MCF 10A (cell line): ENCODE measurements around the gene FOXQ1. TPM values are rescaled to one million over a fixed set of nuclear protein-coding genes. Genes with fewer than 3 reads are reported as not detected.

ENCODE experiments used
- BruUV-seq: library from RNA; stranded (reverse); fragments of 400-500 nt; replicated peaks from 2 replicates; lab custom pipeline; 2021; lab: Mats Ljungman, UMichigan
- CTCF ChIA-PET: fragments of 300-600 bp; sonication (Branson Sonifier 250); formaldehyde crosslinking; extraction: SDS; loops from one replicate; lab custom pipeline; 2021; ENCODE audit warnings: antibody characterized with exemption, inconsistent platforms; lab: Yijun Ruan, JAX
- POLR2A ChIA-PET: fragments of 300-600, 350-650 bp; sonication (Branson Sonifier 250); formaldehyde crosslinking; extraction: SDS; loops from one replicate; lab custom pipeline; 2020; ENCODE audit warnings: antibody characterized with exemption, inconsistent platforms; lab: Yijun Ruan, JAX
- DNase-seq: peaks from one replicate; pipeline ENCODE4 v3.0.0-alpha.2; 2018; ENCODE audit not compliant: unreplicated experiment
- H3K27ac Mint-ChIP-seq: one replicate; pipeline ENCODE4 v1.8.0; 2022; ENCODE audit warnings: mild to moderate bottlenecking, low read depth, mixed read lengths; ENCODE audit not compliant: unreplicated experiment
- H3K27me3 Mint-ChIP-seq: one replicate; pipeline ENCODE4 v1.8.0; 2022; ENCODE audit warnings: mixed read lengths; ENCODE audit not compliant: insufficient read depth, unreplicated experiment
- H3K36me3 Mint-ChIP-seq: one replicate; pipeline ENCODE4 v1.8.0; 2022; ENCODE audit warnings: mild to moderate bottlenecking, moderate library complexity, mixed read lengths; ENCODE audit not compliant: insufficient read depth, unreplicated experiment
- H3K4me1 Mint-ChIP-seq: one replicate; pipeline ENCODE4 v1.8.0; 2022; ENCODE audit warnings: mixed read lengths; ENCODE audit not compliant: insufficient read depth, unreplicated experiment
- H3K4me3 Mint-ChIP-seq: one replicate; pipeline ENCODE4 v1.8.0; 2022; ENCODE audit warnings: mild to moderate bottlenecking, moderate library complexity, mixed read lengths; ENCODE audit not compliant: unreplicated experiment
- H3K9me3 Mint-ChIP-seq: one replicate; pipeline ENCODE4 v1.8.0; 2022; ENCODE audit warnings: mixed read lengths; ENCODE audit not compliant: unreplicated experiment
- intact Hi-C: fragments of 100-400 bp; cut with micrococcal nuclease; formaldehyde crosslinking; loops from 2 replicates; pipeline ENCODE4 v1.14.1; 2022
- total RNA-seq: library from RNA; stranded (reverse); gene quantifications from 2 replicates; pipeline ENCODE4 v1.2.3, GENCODE V29; 2022
- TF ChIP-seq, protein P1 (sequence below): fragments of 200-600 bp; IDR thresholded peaks from one replicate; pipeline ENCODE4 v1.8.0; 2022; ENCODE audit warnings: antibody characterized with exemption, mild to moderate bottlenecking; ENCODE audit not compliant: unreplicated experiment

Gene FOXQ1
- total RNA-seq, 1 experiment from 2014 or later: 5.6 TPM

- no peak overlapping the region for H3K27ac Mint-ChIP-seq
- no peaks in the 10 kb centered on the region for H3K27me3 Mint-ChIP-seq
- TF ChIP-seq, protein P1, sequence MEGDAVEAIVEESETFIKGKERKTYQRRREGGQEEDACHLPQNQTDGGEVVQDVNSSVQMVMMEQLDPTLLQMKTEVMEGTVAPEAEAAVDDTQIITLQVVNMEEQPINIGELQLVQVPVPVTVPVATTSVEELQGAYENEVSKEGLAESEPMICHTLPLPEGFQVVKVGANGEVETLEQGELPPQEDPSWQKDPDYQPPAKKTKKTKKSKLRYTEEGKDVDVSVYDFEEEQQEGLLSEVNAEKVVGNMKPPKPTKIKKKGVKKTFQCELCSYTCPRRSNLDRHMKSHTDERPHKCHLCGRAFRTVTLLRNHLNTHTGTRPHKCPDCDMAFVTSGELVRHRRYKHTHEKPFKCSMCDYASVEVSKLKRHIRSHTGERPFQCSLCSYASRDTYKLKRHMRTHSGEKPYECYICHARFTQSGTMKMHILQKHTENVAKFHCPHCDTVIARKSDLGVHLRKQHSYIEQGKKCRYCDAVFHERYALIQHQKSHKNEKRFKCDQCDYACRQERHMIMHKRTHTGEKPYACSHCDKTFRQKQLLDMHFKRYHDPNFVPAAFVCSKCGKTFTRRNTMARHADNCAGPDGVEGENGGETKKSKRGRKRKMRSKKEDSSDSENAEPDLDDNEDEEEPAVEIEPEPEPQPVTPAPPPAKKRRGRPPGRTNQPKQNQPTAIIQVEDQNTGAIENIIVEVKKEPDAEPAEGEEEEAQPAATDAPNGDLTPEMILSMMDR: no peak
- ChIA-PET CTCF (interaction anchor here (0.5 kb wide), 1 partner anchor 248 kb away, joined by 5 read pairs; no protein-coding TSS in a partner anchor), POLR2A (interaction anchor here (0.8 to 1.5 kb wide), 3 partner anchors 8 to 31 kb away, joined by 3 to 5 read pairs (median 5); no protein-coding TSS in a partner anchor)
- no peaks in the 10 kb centered on the region for H3K9me3 Mint-ChIP-seq
- no peaks in the 10 kb centered on the region for H3K36me3 Mint-ChIP-seq
- H3K4me3 Mint-ChIP-seq: no peak overlapping the region
- no peak for DNase-seq
- no peaks in the 10 kb centered on the region for H3K4me1 Mint-ChIP-seq
- BruUV-seq: no TSS peak
- intact Hi-C loops: no loop called here
Observed at GRCh38 chr6:1278061-1278720, 33.7 kb upstream of the FOXQ1 start.

DNA sequence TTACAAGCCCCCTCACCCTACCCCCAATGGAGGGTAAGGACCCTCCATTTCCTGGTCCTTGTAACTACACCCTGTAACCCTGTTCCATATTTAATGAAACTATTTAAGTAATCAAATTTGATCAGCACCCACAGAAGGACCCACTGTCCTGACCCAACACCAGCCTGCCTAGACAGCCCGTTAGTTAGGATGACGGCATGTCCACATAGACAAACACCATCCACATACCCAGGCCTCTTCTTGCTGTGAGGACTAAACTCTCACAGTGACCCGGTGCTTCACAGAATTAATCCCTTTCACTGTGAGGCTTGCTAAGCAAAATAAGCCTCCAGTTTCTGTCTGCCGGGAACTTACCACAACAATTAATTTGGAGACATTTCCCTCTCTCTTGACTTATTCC is 32.8 kb upstream of the FOXQ1 start:
- no peaks in the 10 kb centered on the region for H3K4me1 Mint-ChIP-seq
- H3K27ac Mint-ChIP-seq: no peak overlapping the region
- no peaks in the 10 kb centered on the region for H3K36me3 Mint-ChIP-seq
- H3K27me3 Mint-ChIP-seq: no peaks in the 10 kb centered on the region
- TF ChIP-seq, protein P1: no peak
- ChIA-PET CTCF (no interaction called here), POLR2A (interaction anchor here (0.8 kb wide), 1 partner anchor 30 kb away, joined by 3 read pairs; no protein-coding TSS in a partner anchor)
- H3K4me3 Mint-ChIP-seq: no peak overlapping the region
- H3K9me3 Mint-ChIP-seq: no peaks in the 10 kb centered on the region
- DNase-seq: no peak
- BruUV-seq: no TSS peak
- intact Hi-C loops: no loop called here

DNA sequence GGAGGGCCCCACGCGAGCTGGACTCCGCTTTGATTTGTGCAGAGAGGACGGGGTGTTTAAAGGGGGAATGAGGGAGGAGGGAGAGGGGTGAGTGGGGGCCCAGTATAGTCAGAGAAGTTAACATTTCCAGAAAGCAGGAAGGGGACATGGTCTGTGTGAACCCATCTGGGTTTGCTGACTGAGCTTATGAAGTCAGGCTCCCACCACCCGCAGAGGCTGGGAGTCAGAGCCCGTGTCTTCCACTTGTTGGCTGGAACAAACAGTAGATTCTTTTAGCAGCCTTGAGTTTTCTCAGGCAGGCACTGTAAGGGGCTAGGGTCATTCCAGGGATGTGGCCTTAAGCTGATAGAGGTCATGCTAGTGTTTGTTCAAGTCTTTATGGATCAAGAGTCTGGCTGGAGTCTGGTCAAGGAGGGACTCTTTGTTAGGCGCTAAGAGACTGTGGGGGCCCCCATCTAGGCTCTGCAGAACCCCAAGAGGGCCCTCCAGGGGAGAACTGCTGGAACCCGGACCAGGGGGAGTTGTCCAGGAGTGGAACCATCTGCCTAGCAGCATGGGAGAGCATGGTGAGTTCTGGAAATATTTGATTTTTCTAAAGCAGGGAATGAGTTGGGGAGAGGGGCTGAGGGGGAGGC is 31.1 kb upstream of the FOXQ1 start:
- H3K4me1 Mint-ChIP-seq: peaks cover under 1% of the 10 kb centered on the region
- no TSS peak for BruUV-seq
- DNase-seq: no peak
- TF ChIP-seq, protein P1: no peak
- no peak overlapping the region for H3K4me3 Mint-ChIP-seq
- H3K9me3 Mint-ChIP-seq: no peaks in the 10 kb centered on the region
- no peaks in the 10 kb centered on the region for H3K36me3 Mint-ChIP-seq
- H3K27ac Mint-ChIP-seq: no peak overlapping the region
- H3K27me3 Mint-ChIP-seq: no peaks in the 10 kb centered on the region
- intact Hi-C loops: no loop called here
- CTCF ChIA-PET: interaction anchor here (0.6 to 0.9 kb wide), 2 partner anchors 338 to 481 kb away, joined by 3 read pairs; no protein-coding TSS in a partner anchor
- POLR2A ChIA-PET: interaction anchor here (0.7 to 1.3 kb wide), 2 partner anchors 31 to 42 kb away, joined by 3 to 4 read pairs; partner anchors contain the start of gene FOXQ1

DNA sequence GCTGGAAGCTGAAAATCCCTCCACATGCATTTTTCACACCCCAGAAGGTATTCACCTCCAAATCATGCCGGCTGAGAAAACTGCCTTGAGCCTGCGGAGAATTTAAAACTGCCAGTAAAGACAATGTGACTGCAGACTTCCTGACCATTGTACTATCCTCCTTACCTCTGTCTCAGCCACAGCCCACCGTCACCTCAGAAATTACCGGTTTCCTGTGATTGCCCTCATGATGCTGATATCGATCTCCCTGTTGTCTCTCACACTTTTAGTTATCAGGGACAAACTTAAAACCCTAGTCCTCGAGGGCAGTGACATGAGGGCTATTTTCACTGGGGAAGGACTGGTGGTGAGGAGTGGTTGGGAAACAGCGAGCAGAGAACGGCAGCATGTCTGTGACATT is 30.2 kb upstream of the FOXQ1 start:
- no peaks in the 10 kb centered on the region for H3K36me3 Mint-ChIP-seq
- ChIA-PET POLR2A (interaction anchor here (0.7 kb wide), 1 partner anchor 27 kb away, joined by 3 read pairs; no protein-coding TSS in a partner anchor), CTCF (no interaction called here)
- H3K4me3 Mint-ChIP-seq: no peak overlapping the region
- DNase-seq: no peak
- H3K9me3 Mint-ChIP-seq: no peaks in the 10 kb centered on the region
- no peak overlapping the region for H3K27ac Mint-ChIP-seq
- H3K4me1 Mint-ChIP-seq: peaks cover 10% of the 10 kb centered on the region
- intact Hi-C loops: no loop called here
- no TSS peak for BruUV-seq
- TF ChIP-seq, protein P1: no peak
- H3K27me3 Mint-ChIP-seq: no peaks in the 10 kb centered on the region
